Measurements from ENCODE around the gene SMARCAL1.

DNA sequence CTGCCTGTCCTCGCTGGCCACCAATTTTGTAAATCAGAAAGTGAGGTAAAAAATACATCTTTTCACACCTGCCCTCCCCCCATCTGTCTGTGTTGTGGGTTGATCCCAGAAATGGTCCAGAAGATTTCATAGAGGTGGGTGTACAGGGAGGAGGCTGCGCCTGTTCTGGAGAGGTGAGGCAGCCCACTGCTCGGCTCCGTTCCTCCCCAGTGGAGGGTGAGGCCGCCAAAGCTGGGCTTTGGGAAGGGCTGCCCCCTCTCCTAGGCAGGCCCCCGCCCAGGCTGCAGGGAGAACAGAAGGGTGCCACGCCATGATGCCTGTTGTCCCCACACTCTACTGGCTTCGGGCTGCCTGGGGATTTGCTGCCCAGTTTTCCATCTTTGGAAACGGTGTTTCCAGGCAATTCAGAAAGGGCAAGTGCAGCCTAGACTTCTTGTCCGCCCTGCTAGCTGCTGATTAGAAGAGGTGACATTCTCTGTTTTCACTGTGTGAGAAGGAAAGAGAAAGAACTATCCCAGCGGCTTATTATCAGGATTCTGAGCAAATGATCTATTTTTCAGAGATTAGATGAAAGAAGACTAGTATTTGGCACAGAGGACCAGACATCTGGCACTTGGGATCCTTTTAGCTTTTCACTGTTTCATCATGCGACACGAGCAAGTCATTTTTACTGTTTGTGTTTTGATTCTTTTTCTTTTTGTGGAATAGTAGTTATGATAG lies 18.7 kb downstream of the SMARCAL1 start:
- no peak for TF ChIP-seq TAF1 (IDR thresholded peaks at IDR 0.05; ENCODE audit: borderline replicate concordance, insufficient read depth, low read length)
- TF ChIP-seq POLR2AphosphoS5 (IDR thresholded peaks at IDR 0.05; ENCODE audit: low read depth, low read length) = no peak

All from PFSK-1 (cell line).